Measurements from ENCODE around the gene DNER.

DNER gene

GRCh38 chr2:229425598-229425997, 288.8 kb downstream of the DNER start:
- TF ChIP-seq CTCF (IDR thresholded peaks at IDR 0.05; ENCODE audit: low read depth, low read length) (no peak), EZH2phosphoT487 (IDR thresholded peaks at IDR 0.05; ENCODE audit: low read depth) (no peak)
- Histone ChIP-seq H2AFZ (ENCODE audit: low read depth, low read length) (no peak overlapping the region), H4K20me1 (ENCODE audit: insufficient read depth, low read length) (no peaks in the 10 kb centered on the region), H3K36me3 (replicated peaks; ENCODE audit: low read depth, low read length) (peaks cover 15% of the 10 kb centered on the region), H3K27ac (ENCODE audit: low read length) (no peak overlapping the region), H3K79me2 (ENCODE audit: low read length) (no peaks in the 10 kb centered on the region), H3K4me1 (ENCODE audit: low read length) (peaks cover 21% of the 10 kb centered on the region), H3K4me3 (ENCODE audit: low read length) (no peak overlapping the region), H3K4me2 (ENCODE audit: low read length) (no peak overlapping the region), H3K9ac (ENCODE audit: low read length) (no peak overlapping the region), H3K9me3 (ENCODE audit: insufficient read depth, low read length) (peaks cover 11% of the 10 kb centered on the region; the same call in 1 of the 2 replicates), H3K27me3 (ENCODE audit: low read depth, low read length) (no peaks in the 10 kb centered on the region)

- Histone ChIP-seq H3K9me3 (ENCODE audit: insufficient read depth, low read length) (peaks cover 11% of the 10 kb centered on the region; the same call in 1 of the 2 replicates), H3K79me2 (ENCODE audit: low read length) (no peaks in the 10 kb centered on the region), H3K27me3 (ENCODE audit: low read depth, low read length) (no peaks in the 10 kb centered on the region), H4K20me1 (ENCODE audit: insufficient read depth, low read length) (no peaks in the 10 kb centered on the region), H3K4me1 (ENCODE audit: low read length) (peaks cover 16% of the 10 kb centered on the region), H3K4me2 (ENCODE audit: low read length) (peak overlapping the region; percentile 39), H2AFZ (ENCODE audit: low read depth, low read length) (peak overlapping the region; percentile 60; the same call in 1 of the 2 replicates), H3K36me3 (replicated peaks; ENCODE audit: low read depth, low read length) (peaks cover 26% of the 10 kb centered on the region), H3K27ac (ENCODE audit: low read length) (peak overlapping the region; percentile 73), H3K4me3 (ENCODE audit: low read length) (peak overlapping the region; percentile 15; the same call in 1 of the 2 replicates), H3K9ac (ENCODE audit: low read length) (peak overlapping the region; percentile 13; the same call in 1 of the 2 replicates)
- TF ChIP-seq CTCF (IDR thresholded peaks at IDR 0.05; ENCODE audit: low read depth, low read length) (no peak), EZH2phosphoT487 (IDR thresholded peaks at IDR 0.05; ENCODE audit: low read depth) (no peak)
Measured at GRCh38 chr2:229422063-229422462, 292.3 kb downstream of the DNER start.

GRCh38 chr2:229419158-229419557, 295.2 kb downstream of the DNER start:
- Histone ChIP-seq H2AFZ (ENCODE audit: low read depth, low read length) (no peak overlapping the region), H3K4me1 (ENCODE audit: low read length) (peaks cover 36% of the 10 kb centered on the region), H3K4me2 (ENCODE audit: low read length) (no peak overlapping the region), H4K20me1 (ENCODE audit: insufficient read depth, low read length) (no peaks in the 10 kb centered on the region), H3K36me3 (replicated peaks; ENCODE audit: low read depth, low read length) (peaks cover 39% of the 10 kb centered on the region), H3K27ac (ENCODE audit: low read length) (no peak overlapping the region), H3K27me3 (ENCODE audit: low read depth, low read length) (no peaks in the 10 kb centered on the region), H3K4me3 (ENCODE audit: low read length) (no peak overlapping the region), H3K79me2 (ENCODE audit: low read length) (no peaks in the 10 kb centered on the region), H3K9me3 (ENCODE audit: insufficient read depth, low read length) (peaks cover 17% of the 10 kb centered on the region; the same call in 1 of the 2 replicates), H3K9ac (ENCODE audit: low read length) (no peak overlapping the region)
- TF ChIP-seq EZH2phosphoT487 (IDR thresholded peaks at IDR 0.05; ENCODE audit: low read depth) (no peak), CTCF (IDR thresholded peaks at IDR 0.05; ENCODE audit: low read depth, low read length) (no peak)

GRCh38 chr2:229417916-229418315, 296.4 kb downstream of the DNER start:
- peaks cover 32% of the 10 kb centered on the region for H3K36me3 ChIP-seq (replicated peaks; ENCODE audit: low read depth, low read length)
- H3K9me3 ChIP-seq (ENCODE audit: insufficient read depth, low read length) = peaks cover 13% of the 10 kb centered on the region; the same call in 1 of the 2 replicates
- no peak overlapping the region for H2AFZ ChIP-seq (ENCODE audit: low read depth, low read length)
- TF ChIP-seq CTCF (IDR thresholded peaks at IDR 0.05; ENCODE audit: low read depth, low read length) (no peak), EZH2phosphoT487 (IDR thresholded peaks at IDR 0.05; ENCODE audit: low read depth) (no peak)
- no peaks in the 10 kb centered on the region for H3K27me3 ChIP-seq (ENCODE audit: low read depth, low read length)
- H4K20me1 ChIP-seq (ENCODE audit: insufficient read depth, low read length) = no peaks in the 10 kb centered on the region
- no peak overlapping the region for H3K4me2 ChIP-seq (ENCODE audit: low read length)
- no peak overlapping the region for H3K27ac ChIP-seq (ENCODE audit: low read length)
- no peaks in the 10 kb centered on the region for H3K79me2 ChIP-seq (ENCODE audit: low read length)
- H3K4me3 ChIP-seq (ENCODE audit: low read length) = no peak overlapping the region
- no peak overlapping the region for H3K9ac ChIP-seq (ENCODE audit: low read length)
- peaks cover 37% of the 10 kb centered on the region for H3K4me1 ChIP-seq (ENCODE audit: low read length)

Data from OCI-LY3 (cell line).